Measurements from ENCODE around the gene HBA1. TPM values are rescaled to one million over a fixed set of nuclear protein-coding genes. Genes with fewer than 3 reads are reported as not detected.
"Not testable (repeated sequence)": the region's sequence is repeated elsewhere in the genome, so short reads cannot be mapped to it uniquely, and the experiment has no call there.

HBA1 gene
- total RNA-seq, 4 donors from 2014 or later: 72.4 to 906 (median 98.6) TPM; not detected in 1

DNA sequence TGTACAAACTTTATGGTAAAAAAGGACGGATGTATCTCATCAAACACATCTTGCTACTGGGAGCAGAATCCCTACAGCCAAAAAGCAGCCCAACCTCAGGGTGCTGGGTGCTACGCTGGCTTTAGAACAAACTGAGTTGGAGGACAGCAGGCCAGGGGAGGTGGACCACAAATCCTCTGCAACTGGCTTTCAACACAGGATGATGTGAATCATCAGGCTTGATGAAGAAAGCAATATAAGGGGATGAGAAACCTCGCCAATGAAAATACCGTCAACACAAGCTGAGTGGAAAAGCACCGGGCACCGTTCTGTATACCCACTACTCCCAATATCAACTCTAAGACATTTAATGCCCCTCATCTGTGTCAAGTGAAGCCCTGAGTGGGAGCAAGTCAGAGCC, 18.0 kb downstream of the HBA1 start:
- Histone ChIP-seq H3K9me3 (no peaks in the 10 kb centered on the region), H3K36me3 (peaks cover 97 to 100% (median 100%) of the 10 kb centered on the region in 4 donors), H3K4me1 (no peaks in the 10 kb centered on the region), H3K4me3 (no peak overlapping the region), H3K27me3 (no peaks in the 10 kb centered on the region), H3K27ac (replicated peaks in 1 of 4) (no peak overlapping the region)
- intact Hi-C loops (cut with DNase I): no loop called here
- TF ChIP-seq EP300 (IDR thresholded peaks at IDR 0.05): no peak
- TF ChIP-seq POLR2AphosphoS5 (IDR thresholded peaks at IDR 0.05): no peak
- TF ChIP-seq, protein P1, sequence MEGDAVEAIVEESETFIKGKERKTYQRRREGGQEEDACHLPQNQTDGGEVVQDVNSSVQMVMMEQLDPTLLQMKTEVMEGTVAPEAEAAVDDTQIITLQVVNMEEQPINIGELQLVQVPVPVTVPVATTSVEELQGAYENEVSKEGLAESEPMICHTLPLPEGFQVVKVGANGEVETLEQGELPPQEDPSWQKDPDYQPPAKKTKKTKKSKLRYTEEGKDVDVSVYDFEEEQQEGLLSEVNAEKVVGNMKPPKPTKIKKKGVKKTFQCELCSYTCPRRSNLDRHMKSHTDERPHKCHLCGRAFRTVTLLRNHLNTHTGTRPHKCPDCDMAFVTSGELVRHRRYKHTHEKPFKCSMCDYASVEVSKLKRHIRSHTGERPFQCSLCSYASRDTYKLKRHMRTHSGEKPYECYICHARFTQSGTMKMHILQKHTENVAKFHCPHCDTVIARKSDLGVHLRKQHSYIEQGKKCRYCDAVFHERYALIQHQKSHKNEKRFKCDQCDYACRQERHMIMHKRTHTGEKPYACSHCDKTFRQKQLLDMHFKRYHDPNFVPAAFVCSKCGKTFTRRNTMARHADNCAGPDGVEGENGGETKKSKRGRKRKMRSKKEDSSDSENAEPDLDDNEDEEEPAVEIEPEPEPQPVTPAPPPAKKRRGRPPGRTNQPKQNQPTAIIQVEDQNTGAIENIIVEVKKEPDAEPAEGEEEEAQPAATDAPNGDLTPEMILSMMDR (IDR thresholded peaks at IDR 0.05): no peak
- no peak for TF ChIP-seq POLR2A (IDR thresholded peaks at IDR 0.05; ENCODE audit: low read depth)
- 95% methylated on average over 6 of the region's 6 CpGs for WGBS
- DNase-seq (ENCODE audit: extremely low spot score): no peak

DNA sequence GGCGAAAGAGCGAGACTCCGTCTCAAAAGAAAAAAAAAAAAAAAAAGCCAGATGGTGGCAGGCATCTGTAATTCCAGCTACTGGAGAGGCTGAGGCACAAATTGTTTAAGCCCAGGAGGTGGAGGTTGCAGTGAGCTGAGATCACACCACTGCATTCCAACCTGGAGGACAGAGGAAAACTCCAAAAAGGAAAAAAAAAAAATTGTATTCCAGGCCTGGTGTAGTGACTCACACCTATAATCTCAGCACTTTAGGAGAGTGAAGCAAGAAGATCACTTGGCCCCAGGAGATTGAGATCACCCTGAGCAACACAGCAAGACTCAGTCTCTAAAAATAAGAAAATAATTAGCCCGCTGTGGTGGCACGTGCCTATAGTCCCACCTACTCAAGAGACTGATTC, 23.9 kb downstream of the HBA1 start:
- Histone ChIP-seq H3K27ac (replicated peaks in 1 of 4) (no peak overlapping the region), H3K4me1 (no peaks in the 10 kb centered on the region), H3K9me3 (no peaks in the 10 kb centered on the region), H3K27me3 (no peaks in the 10 kb centered on the region), H3K36me3 (peaks cover 80 to 98% (median 93%) of the 10 kb centered on the region in 4 donors), H3K4me3 (no peak overlapping the region)
- TF ChIP-seq, protein P1 (IDR thresholded peaks at IDR 0.05): no peak
- TF ChIP-seq EP300 (IDR thresholded peaks at IDR 0.05): no peak
- no peak for TF ChIP-seq POLR2A (IDR thresholded peaks at IDR 0.05; ENCODE audit: low read depth)
- TF ChIP-seq POLR2AphosphoS5 (IDR thresholded peaks at IDR 0.05): no peak
- intact Hi-C loops (cut with DNase I): no loop called here
- no peak for DNase-seq (ENCODE audit: extremely low spot score)
- 92% methylated on average over 5 of the region's 5 CpGs for WGBS

DNA sequence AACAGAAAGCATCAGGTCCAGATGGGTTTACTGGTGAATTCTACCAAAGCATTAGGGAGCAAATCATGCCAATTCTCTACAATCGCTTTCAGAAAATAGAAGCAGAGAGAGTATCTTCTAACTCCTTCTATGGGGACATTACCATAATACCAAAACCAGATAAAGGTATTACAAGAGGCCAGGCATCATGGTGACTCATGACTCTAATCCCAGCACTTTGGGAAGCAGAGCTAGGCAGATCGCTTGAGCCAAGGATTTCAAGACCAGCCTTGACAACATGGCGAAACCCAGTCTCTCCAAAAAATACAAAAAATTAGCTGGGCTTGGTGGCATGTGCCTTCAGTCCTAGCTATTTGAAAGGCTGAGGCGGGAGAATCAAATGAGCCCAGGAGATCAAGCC, 26.8 kb downstream of the HBA1 start:
- intact Hi-C loops (cut with DNase I): no loop called here
- TF ChIP-seq POLR2A (IDR thresholded peaks at IDR 0.05; ENCODE audit: low read depth) (no peak), EP300 (IDR thresholded peaks at IDR 0.05) (no peak), POLR2AphosphoS5 (IDR thresholded peaks at IDR 0.05) (no peak)
- TF ChIP-seq, protein P1 (IDR thresholded peaks at IDR 0.05): no peak
- no peaks in the 10 kb centered on the region for H3K4me1 ChIP-seq
- peaks cover 78 to 98% (median 91%) of the 10 kb centered on the region in 4 donors for H3K36me3 ChIP-seq
- no peaks in the 10 kb centered on the region for H3K9me3 ChIP-seq
- DNase-seq (ENCODE audit: extremely low spot score): no peak
- 94% methylated on average over 4 of the region's 4 CpGs for WGBS
- no peaks in the 10 kb centered on the region for H3K27me3 ChIP-seq
- H3K27ac ChIP-seq (replicated peaks in 1 of 4): no peak overlapping the region
- H3K4me3 ChIP-seq: no peak overlapping the region

DNA sequence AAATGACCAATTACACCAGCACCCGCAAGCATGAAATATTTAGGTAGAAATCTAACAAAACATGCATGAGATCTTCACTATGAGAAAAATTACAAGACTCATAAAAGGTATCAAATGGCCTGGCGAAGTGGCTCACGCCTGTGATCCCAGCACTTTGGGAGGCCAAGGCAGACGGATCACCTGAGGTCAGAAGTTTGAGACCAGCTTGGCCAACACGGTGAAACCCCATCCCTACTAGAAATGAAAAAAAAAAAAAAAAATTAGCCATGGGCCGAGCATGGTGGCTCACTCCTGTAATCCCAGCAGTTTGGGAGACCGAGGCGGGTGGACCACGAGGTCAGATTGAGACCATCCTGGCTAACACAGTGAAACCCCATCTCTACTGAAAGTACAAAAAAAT, 27.6 kb downstream of the HBA1 start:
- H3K9me3 ChIP-seq; H3K4me3 ChIP-seq; H3K27ac ChIP-seq (replicated peaks in 1 of 4); H3K4me1 ChIP-seq; H3K27me3 ChIP-seq; intact Hi-C loops (cut with DNase I); DNase-seq (ENCODE audit: extremely low spot score): not testable (repeated sequence)
- H3K36me3 ChIP-seq: peaks cover 70 to 98% (median 90%) of the 10 kb centered on the region in 4 donors
- 86% methylated on average over 9 of the region's 9 CpGs for WGBS

DNA sequence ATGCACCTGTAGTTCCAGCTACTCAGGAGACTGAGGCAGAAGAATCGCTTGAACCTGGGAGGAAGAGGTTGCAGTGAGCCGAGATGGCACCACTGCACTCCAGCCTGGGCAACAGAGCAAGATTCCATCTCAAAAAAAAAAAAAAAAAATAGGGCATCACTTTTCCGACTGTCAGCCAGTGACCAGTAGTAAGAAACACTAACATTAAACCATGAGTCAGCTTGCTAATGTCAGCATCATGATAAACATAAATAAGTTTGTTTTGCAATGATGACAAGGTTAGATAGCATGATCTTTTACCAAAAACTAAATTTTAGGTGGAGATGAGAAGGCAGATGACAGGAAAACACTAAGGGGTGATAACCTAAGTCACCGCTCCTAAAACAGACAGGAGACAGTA, 32.9 kb downstream of the HBA1 start:
- H3K36me3 ChIP-seq: peaks cover 51 to 100% (median 97%) of the 10 kb centered on the region in 4 donors
- H3K9me3 ChIP-seq; H3K27ac ChIP-seq (replicated peaks in 1 of 4); intact Hi-C loops (cut with DNase I); H3K4me3 ChIP-seq; H3K27me3 ChIP-seq; H3K4me1 ChIP-seq; DNase-seq (ENCODE audit: extremely low spot score): not testable (repeated sequence)
- WGBS: 79% methylated on average over 4 of the region's 4 CpGs

DNA sequence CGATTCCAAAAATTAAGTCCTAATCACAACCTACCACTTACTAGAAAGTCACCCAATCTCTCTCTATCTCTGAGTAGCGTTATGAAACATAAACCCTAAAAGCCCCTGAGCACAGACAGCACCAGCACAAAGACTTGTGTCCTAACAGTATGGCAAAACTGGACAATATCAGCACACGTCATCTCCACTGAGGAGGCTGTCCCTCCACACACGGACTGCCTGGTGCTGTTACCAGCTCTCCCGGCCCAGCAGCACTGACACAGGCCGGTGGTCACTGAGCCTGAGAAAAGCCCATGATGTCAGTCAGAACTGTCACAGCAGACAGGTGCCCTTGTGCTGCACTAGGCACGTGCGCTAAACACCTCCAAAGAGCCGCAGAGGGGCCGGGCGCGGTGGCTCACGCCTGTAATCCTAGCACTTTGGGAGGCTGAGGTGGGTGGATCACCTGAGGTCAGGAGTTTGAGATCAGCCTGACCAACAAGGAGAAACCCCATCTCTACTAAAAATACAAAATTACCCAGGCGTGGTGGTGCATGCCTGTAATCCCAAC, 35.2 kb downstream of the HBA1 start:
- DNase-seq (ENCODE audit: extremely low spot score); H3K4me1 ChIP-seq; H3K27me3 ChIP-seq; H3K27ac ChIP-seq (replicated peaks in 1 of 4); H3K9me3 ChIP-seq; H3K4me3 ChIP-seq; intact Hi-C loops (cut with DNase I): not testable (repeated sequence)
- peaks cover 36 to 100% (median 98%) of the 10 kb centered on the region in 4 donors for H3K36me3 ChIP-seq
- WGBS: 91% methylated on average over 14 of the region's 14 CpGs
